RWPE2 (cell line): ENCODE measurements around the gene CHRM4.

ENCODE experiments used
- ATAC-seq: fragments of 200-7000 bp; cut with Tn5 transposase; 3 replicates; pipeline ENCODE4 v1.9.1; 2021; ENCODE audit warnings: low read depth
- DNase-seq: peaks from one replicate; pipeline ENCODE4 v3.0.0-alpha.2; 2020; ENCODE audit warnings: low spot score
- H3K27ac ChIP-seq: fragments of 450-650 bp; 2 replicates; pipeline ENCODE4 v1.5.1; 2017; ENCODE audit warnings: mild to moderate bottlenecking; ENCODE audit not compliant: poor library complexity, severe bottlenecking
- H3K27me3 ChIP-seq: fragments of 250-450 bp; sonication (Bioruptor Pico); 2 replicates; pipeline ENCODE4 v1.5.1; 2021; ENCODE audit warnings: mild to moderate bottlenecking, moderate library complexity; ENCODE audit not compliant: insufficient read depth, poor library complexity, severe bottlenecking
- H3K36me3 ChIP-seq: fragments of 250-450 bp; sonication (Bioruptor Pico); 2 replicates; pipeline ENCODE4 v1.5.1; 2020; ENCODE audit warnings: low read depth, mild to moderate bottlenecking, moderate library complexity
- H3K4me1 ChIP-seq: fragments of 250-450 bp; sonication (Bioruptor Pico); 2 replicates; pipeline ENCODE4 v1.5.1; 2021; ENCODE audit warnings: mild to moderate bottlenecking, moderate library complexity; ENCODE audit not compliant: insufficient read depth, poor library complexity, severe bottlenecking
- H3K4me3 ChIP-seq: fragments of 250-450 bp; sonication (Bioruptor Pico); 2 replicates; pipeline ENCODE4 v1.5.1; 2021; ENCODE audit warnings: mild to moderate bottlenecking, moderate library complexity; ENCODE audit not compliant: severe bottlenecking
- H3K9me3 ChIP-seq: fragments of 250-450 bp; sonication (Bioruptor Pico); 2 replicates; pipeline ENCODE4 v1.5.1; 2021; ENCODE audit warnings: mild to moderate bottlenecking, moderate library complexity; ENCODE audit not compliant: severe bottlenecking
- TF ChIP-seq, protein P1 (sequence below): fragments of 450-650 bp; IDR thresholded peaks from one replicate; pipeline ENCODE4 v1.5.1; 2017; ENCODE audit warnings: mild to moderate bottlenecking, moderate library complexity; ENCODE audit not compliant: poor library complexity, severe bottlenecking

The CHRM4 gene

DNA sequence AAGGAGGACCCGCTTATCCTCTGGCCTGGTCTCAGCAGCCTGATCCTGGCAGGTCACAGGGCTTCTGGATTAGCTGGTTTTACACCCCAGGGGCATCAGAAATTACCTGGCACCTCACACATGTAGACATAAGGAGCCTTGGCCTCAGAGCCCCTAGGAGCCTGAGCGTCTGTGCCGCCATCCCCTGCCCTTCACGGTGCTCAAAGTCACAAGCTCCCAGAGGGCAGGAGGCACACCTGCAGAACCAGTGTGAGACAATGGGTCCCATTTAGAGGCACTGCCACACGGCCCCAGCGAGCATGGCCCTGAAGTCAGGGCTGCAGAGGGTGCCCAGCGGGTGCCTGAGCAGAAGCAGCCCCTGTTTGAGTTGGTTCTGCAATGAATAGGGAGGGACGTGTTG is 40.4 kb downstream of the CHRM4 start:
- H3K9me3 ChIP-seq, result no peaks in the 10 kb centered on the region
- peaks cover 10% of the 10 kb centered on the region for H3K36me3 ChIP-seq
- H3K27me3 ChIP-seq, result no peaks in the 10 kb centered on the region
- no peak for ATAC-seq
- H3K4me1 ChIP-seq, result peaks cover 2% of the 10 kb centered on the region
- H3K4me3 ChIP-seq, result no peak overlapping the region
- TF ChIP-seq, protein P1, sequence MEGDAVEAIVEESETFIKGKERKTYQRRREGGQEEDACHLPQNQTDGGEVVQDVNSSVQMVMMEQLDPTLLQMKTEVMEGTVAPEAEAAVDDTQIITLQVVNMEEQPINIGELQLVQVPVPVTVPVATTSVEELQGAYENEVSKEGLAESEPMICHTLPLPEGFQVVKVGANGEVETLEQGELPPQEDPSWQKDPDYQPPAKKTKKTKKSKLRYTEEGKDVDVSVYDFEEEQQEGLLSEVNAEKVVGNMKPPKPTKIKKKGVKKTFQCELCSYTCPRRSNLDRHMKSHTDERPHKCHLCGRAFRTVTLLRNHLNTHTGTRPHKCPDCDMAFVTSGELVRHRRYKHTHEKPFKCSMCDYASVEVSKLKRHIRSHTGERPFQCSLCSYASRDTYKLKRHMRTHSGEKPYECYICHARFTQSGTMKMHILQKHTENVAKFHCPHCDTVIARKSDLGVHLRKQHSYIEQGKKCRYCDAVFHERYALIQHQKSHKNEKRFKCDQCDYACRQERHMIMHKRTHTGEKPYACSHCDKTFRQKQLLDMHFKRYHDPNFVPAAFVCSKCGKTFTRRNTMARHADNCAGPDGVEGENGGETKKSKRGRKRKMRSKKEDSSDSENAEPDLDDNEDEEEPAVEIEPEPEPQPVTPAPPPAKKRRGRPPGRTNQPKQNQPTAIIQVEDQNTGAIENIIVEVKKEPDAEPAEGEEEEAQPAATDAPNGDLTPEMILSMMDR, result no peak
- no peak for DNase-seq
- H3K27ac ChIP-seq, result no peak overlapping the region

DNA sequence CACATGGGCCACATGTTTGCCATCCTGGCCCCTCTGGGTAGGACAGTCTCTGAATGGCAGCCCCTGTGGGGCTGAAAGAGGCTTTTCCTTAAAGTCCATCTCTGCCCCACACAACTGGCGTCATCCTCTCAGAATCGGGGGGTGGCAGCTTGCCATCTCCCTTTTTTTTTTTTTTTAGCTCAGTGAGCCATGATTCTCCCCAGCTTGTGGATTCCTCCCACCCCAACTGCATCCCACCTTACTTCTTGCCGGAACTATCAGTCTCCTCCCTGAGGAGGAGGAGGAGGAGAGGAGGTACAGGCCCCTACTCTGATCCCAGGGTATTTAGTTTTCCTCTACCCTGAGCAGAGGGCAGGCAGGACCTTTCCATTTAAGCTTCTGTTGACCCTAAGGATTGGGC is 40.9 kb downstream of the CHRM4 start:
- peaks cover 2% of the 10 kb centered on the region for H3K4me1 ChIP-seq
- ATAC-seq (no peak), DNase-seq (no peak)
- H3K27me3 ChIP-seq, result no peaks in the 10 kb centered on the region
- H3K36me3 ChIP-seq, result peaks cover 6% of the 10 kb centered on the region; the same call in 1 of the 2 replicates
- H3K27ac ChIP-seq, result no peak overlapping the region
- no peak overlapping the region for H3K4me3 ChIP-seq
- H3K9me3 ChIP-seq, result no peaks in the 10 kb centered on the region
- TF ChIP-seq, protein P1, result no peak

DNA sequence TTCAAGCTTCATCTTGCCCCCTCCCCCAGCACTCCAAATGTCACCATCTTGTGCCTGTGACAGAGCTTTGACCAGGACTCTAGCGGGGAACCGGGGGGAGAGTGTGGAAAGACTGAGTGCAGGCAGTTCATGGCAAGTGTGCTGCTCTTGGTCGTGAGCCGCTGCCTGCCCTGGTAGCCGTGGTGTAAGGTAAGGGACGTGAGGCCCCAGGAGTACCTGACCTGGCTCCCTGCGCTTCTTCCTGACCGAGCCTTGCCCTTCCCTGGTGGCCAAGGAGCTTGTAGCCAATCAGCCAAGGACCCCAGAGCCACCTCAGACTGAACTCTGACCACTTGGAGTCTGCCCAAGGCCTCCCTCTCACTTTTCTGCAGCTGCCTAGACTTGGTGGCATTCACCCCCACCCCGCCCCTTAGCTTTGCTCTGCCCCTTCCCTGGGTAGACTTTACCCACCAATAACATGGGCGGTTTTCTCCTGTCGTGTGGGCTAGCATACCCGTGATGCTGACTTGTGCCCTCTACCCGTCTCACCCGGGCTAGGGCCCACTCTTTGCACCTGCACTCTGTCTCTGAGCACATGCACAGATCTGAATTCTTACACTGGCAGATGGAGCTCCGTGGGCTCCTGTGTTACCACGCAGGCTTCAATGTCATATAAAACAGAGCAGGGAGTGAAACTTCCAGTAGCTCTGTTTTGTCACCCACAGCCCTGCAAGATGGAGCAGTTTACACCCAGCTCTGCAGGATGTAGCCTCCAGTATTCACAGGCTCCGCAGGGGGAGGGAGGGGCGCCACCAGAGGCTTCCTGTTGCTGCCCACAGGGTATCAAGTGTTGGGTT is 42.8 kb downstream of the CHRM4 start:
- Histone ChIP-seq H3K9me3 (no peaks in the 10 kb centered on the region), H3K4me1 (peaks cover 7% of the 10 kb centered on the region), H3K4me3 (peak overlapping the region; percentile 97), H3K27ac (no peak overlapping the region), H3K27me3 (no peaks in the 10 kb centered on the region), H3K36me3 (no peaks in the 10 kb centered on the region)
- ATAC-seq, result no peak
- peak; percentile 54 for DNase-seq
- TF ChIP-seq, protein P1, result no peak

DNA sequence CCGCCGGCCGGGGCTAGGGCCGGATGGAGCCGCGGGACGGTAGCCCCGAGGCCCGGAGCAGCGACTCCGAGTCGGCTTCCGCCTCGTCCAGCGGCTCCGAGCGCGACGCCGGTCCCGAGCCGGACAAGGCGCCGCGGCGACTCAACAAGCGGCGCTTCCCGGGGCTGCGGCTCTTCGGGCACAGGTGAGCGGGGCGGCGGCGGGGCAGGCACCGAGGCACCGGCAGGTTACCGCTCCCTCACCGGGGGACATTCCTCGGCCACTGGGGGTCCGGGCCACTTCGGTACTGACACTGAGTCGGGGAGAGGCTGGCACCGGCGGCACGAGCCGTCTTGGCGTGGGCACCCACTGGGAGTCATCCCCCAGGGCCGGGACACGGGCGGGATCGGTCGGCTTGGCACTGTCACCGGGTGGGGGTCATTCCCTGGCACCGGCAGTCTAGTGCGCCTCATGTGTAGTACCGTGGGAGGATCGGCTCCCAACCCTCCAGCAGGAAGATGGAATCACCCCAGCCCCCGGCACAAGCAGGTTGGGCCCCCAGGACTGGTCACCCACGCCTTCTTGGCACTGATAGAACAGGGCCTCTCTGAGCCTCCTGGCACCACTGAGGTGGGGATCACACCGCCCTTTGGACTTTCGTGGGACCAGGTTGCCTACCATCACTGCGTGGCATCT is 43.8 kb downstream of the CHRM4 start:
- H3K27ac ChIP-seq, result peak overlapping the region; percentile 51
- TF ChIP-seq, protein P1, result no peak
- no peaks in the 10 kb centered on the region for H3K27me3 ChIP-seq
- peaks cover 7% of the 10 kb centered on the region for H3K4me1 ChIP-seq
- DNase-seq, result no peak
- ATAC-seq, result peak; percentile 3; the same call in 1 of the 3 replicates
- peak overlapping the region; percentile 97 for H3K4me3 ChIP-seq
- H3K36me3 ChIP-seq, result no peaks in the 10 kb centered on the region
- H3K9me3 ChIP-seq, result no peaks in the 10 kb centered on the region
